OCI-LY1 (cell line): ENCODE results near the gene LRIG3.

ENCODE experiments used
- H2AFZ ChIP-seq: fragments of 200-600 bp; sonication (generic), shearing (Covaris generic); 2 replicates; pipeline ENCODE4 v1.6.0; 2014; ENCODE audit warnings: antibody characterized with exemption, mild to moderate bottlenecking, low read length
- H3F3A ChIP-seq: fragments of 200-600 bp; sonication (generic), shearing (Covaris generic); 2 replicates; pipeline ENCODE4 v1.6.0; 2014; ENCODE audit warnings: mild to moderate bottlenecking, antibody characterized with exemption, low read length, moderate library complexity; ENCODE audit not compliant: insufficient read depth
- H3K27ac ChIP-seq: fragments of 200-600 bp; sonication (generic); 2 replicates; pipeline ENCODE4 v1.5.1; 2014; ENCODE audit warnings: low read length, mixed run types, mild to moderate bottlenecking, low read depth; ENCODE audit not compliant: poor library complexity, severe bottlenecking
- H3K27me3 ChIP-seq: fragments of 200-600 bp; sonication (generic); 2 replicates; pipeline ENCODE4 v1.6.0; 2014; ENCODE audit warnings: antibody characterized with exemption, mild to moderate bottlenecking, low read length, moderate library complexity; ENCODE audit not compliant: insufficient read depth
- H3K36me3 ChIP-seq: fragments of 200-600 bp; sonication (generic); 2 replicates; pipeline ENCODE4 v1.6.1; 2014; ENCODE audit warnings: mild to moderate bottlenecking, antibody characterized with exemption, low read length, moderate library complexity, mixed read lengths; ENCODE audit not compliant: insufficient read depth
- H3K4me1 ChIP-seq: fragments of 200-600 bp; sonication (generic); 2 replicates; pipeline ENCODE4 v1.5.1; 2014; ENCODE audit warnings: mild to moderate bottlenecking, low read length, moderate library complexity; ENCODE audit not compliant: insufficient read depth, severe bottlenecking
- H3K4me2 ChIP-seq: fragments of 200-600 bp; sonication (generic), shearing (Covaris generic); 2 replicates; pipeline ENCODE4 v1.6.1; 2014; ENCODE audit warnings: low read length
- H3K4me3 ChIP-seq: fragments of 200-600 bp; sonication (generic); 2 replicates; pipeline ENCODE4 v1.5.1; 2014; ENCODE audit warnings: low read length, low read depth, mild to moderate bottlenecking, mixed read lengths; ENCODE audit not compliant: poor library complexity, severe bottlenecking
- H3K79me2 ChIP-seq: fragments of 200-600 bp; shearing (Covaris generic); 2 replicates; pipeline ENCODE4 v1.6.1; 2016; ENCODE audit warnings: mixed run types, low read length, mixed read lengths; ENCODE audit not compliant: insufficient read depth
- H3K9ac ChIP-seq: fragments of 200-600 bp; sonication (generic), shearing (Covaris generic); 2 replicates; pipeline ENCODE4 v1.6.1; 2014; ENCODE audit warnings: mild to moderate bottlenecking, low read length, mixed read lengths
- H3K9me2 ChIP-seq: fragments of 200-600 bp; sonication (generic), shearing (Covaris generic); 2 replicates; pipeline ENCODE4 v1.6.1; 2014; ENCODE audit warnings: low read depth, mild to moderate bottlenecking, low read length, mixed read lengths
- H3K9me3 ChIP-seq: fragments of 200-600 bp; shearing (Covaris generic); 2 replicates; pipeline ENCODE4 v1.6.1; 2014; ENCODE audit warnings: low read length, mixed read lengths
- H4K20me1 ChIP-seq: fragments of 200-600 bp; sonication (generic), shearing (Covaris generic); 2 replicates; pipeline ENCODE4 v1.6.0; 2016; ENCODE audit warnings: mild to moderate bottlenecking, low read length; ENCODE audit not compliant: insufficient read depth
- EZH2 ChIP-seq: fragments of 200-600 bp; sonication (generic), shearing (Covaris generic); IDR thresholded peaks from 2 replicates; pipeline ENCODE4 v1.8.0; 2017; ENCODE audit warnings: borderline replicate concordance, mixed run types, mild to moderate bottlenecking, antibody characterized with exemption, low read length, moderate library complexity, mixed read lengths
- TF ChIP-seq, protein P1 (sequence below): fragments of 200-600 bp; sonication (generic), shearing (Covaris generic); IDR thresholded peaks from 2 replicates; pipeline ENCODE4 v1.5.1; 2017; ENCODE audit warnings: mild to moderate bottlenecking, antibody characterized with exemption, low read length, moderate library complexity, mixed read lengths

LRIG3 gene

DNA sequence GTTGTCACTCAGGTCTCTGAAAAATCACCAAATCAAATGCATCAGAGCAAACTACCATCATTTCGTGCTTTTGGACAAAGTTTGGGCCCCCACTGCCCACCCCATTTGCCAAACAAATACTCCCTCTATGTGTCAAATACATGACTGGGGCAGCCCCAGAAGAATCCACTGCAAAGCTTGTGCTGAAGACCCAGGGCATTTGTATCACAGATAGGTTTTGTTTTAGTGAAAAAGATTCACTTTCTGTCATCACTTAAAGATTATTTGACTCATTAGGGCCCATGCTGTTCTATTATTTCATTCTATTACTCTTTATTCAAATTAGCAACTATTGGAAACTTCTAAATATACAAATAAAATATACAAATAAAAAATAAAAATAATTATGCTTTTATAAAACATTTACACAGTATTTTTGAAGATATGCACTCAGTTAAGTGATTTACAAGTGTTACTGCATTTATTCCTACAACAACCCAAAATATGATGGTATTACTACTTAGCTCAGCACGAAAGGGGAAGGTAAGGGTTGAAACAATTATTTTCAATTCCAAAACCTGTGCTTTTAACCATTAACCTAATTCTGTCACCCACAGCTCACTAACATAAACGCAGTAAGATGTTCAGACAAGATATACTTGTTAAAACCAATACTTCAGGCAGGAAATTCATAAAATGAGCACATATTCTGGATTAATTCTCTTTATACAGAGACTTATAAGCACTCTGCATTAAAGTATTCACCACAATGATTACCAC lies 36.5 kb downstream of the LRIG3 start:
- Histone ChIP-seq H3K79me2 (no peaks in the 10 kb centered on the region), H3K4me3 (no peak overlapping the region), H3K9ac (no peak overlapping the region), H4K20me1 (no peaks in the 10 kb centered on the region), H3K4me1 (no peaks in the 10 kb centered on the region), H2AFZ (no peak overlapping the region), H3K27me3 (no peaks in the 10 kb centered on the region), H3K9me3 (no peaks in the 10 kb centered on the region), H3K4me2 (no peak overlapping the region), H3K27ac (no peak overlapping the region), H3F3A (no peaks in the 10 kb centered on the region), H3K9me2 (no peaks in the 10 kb centered on the region), H3K36me3 (no peaks in the 10 kb centered on the region)
- no peak for TF ChIP-seq EZH2
- TF ChIP-seq, protein P1, sequence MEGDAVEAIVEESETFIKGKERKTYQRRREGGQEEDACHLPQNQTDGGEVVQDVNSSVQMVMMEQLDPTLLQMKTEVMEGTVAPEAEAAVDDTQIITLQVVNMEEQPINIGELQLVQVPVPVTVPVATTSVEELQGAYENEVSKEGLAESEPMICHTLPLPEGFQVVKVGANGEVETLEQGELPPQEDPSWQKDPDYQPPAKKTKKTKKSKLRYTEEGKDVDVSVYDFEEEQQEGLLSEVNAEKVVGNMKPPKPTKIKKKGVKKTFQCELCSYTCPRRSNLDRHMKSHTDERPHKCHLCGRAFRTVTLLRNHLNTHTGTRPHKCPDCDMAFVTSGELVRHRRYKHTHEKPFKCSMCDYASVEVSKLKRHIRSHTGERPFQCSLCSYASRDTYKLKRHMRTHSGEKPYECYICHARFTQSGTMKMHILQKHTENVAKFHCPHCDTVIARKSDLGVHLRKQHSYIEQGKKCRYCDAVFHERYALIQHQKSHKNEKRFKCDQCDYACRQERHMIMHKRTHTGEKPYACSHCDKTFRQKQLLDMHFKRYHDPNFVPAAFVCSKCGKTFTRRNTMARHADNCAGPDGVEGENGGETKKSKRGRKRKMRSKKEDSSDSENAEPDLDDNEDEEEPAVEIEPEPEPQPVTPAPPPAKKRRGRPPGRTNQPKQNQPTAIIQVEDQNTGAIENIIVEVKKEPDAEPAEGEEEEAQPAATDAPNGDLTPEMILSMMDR: no peak

- Histone ChIP-seq H3K9me2 (no peaks in the 10 kb centered on the region), H3K9me3 (no peaks in the 10 kb centered on the region), H3K36me3 (no peaks in the 10 kb centered on the region), H4K20me1 (no peaks in the 10 kb centered on the region), H3K27ac (no peak overlapping the region), H3K4me2 (no peak overlapping the region), H3K4me1 (no peaks in the 10 kb centered on the region), H3K27me3 (no peaks in the 10 kb centered on the region), H3K79me2 (no peaks in the 10 kb centered on the region), H3F3A (no peaks in the 10 kb centered on the region), H3K9ac (no peak overlapping the region), H2AFZ (no peak overlapping the region), H3K4me3 (no peak overlapping the region)
- TF ChIP-seq, protein P1: no peak
- TF ChIP-seq EZH2: no peak
These were observed 37.5 kb downstream of the LRIG3 start for GRCh38 chr12:58882826-58883225.

DNA sequence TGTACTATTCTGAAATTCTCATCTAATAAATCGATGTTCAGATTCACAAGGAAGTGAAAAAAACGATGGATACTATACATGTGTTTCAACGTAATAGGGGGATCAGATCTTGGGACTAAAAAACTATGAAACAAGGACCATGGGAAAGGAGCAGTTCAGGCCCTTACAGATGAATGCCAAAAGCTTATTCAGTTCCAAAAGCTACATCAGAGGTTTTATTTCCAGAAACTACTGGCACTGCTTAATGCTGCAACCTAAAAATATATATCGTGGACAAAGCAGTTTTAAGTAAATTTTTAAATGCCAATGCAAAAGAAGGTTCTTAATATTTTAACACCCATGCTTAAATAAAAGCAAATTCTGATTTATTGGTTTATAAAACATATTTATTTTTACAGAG lies 38.5 kb downstream of the LRIG3 start:
- no peaks in the 10 kb centered on the region for H3F3A ChIP-seq
- no peaks in the 10 kb centered on the region for H3K36me3 ChIP-seq
- H3K27me3 ChIP-seq: no peaks in the 10 kb centered on the region
- H3K79me2 ChIP-seq: no peaks in the 10 kb centered on the region
- TF ChIP-seq, protein P1: no peak
- TF ChIP-seq EZH2: no peak
- no peak overlapping the region for H3K4me2 ChIP-seq
- H3K4me1 ChIP-seq: no peaks in the 10 kb centered on the region
- H3K27ac ChIP-seq: no peak overlapping the region
- no peak overlapping the region for H3K4me3 ChIP-seq
- no peak overlapping the region for H3K9ac ChIP-seq
- no peaks in the 10 kb centered on the region for H3K9me2 ChIP-seq
- H3K9me3 ChIP-seq: no peaks in the 10 kb centered on the region
- no peak overlapping the region for H2AFZ ChIP-seq
- H4K20me1 ChIP-seq: no peaks in the 10 kb centered on the region
